Stimulated activated CD4-positive, alpha-beta T cell treated with anti-CD3 and anti-CD28 coated beads, Interleukin-12 subunit alpha, Interleukin-12 subunit beta, amount 100 ng/mL, for 24 hours (primary cell): ENCODE results near the gene BORCS5.
A peak's percentile ranks its signal among the peaks of the same experiment; 100 is the strongest.
"Not testable (repeated sequence)": the region's sequence is repeated elsewhere in the genome, so short reads cannot be mapped to it uniquely, and the experiment has no call there.

Source experiments
- DNase-seq, 2 experiments: peaks; one replicate each; pipeline ENCODE4 v3.0.0-alpha.2; 2020; ENCODE audit warnings: low read depth in 2 of 2

The BORCS5 gene

GRCh38 chr12:12460935-12461922 is 104.4 kb downstream of the BORCS5 start:
- DNase-seq = peak in 1 of 2 experiments; percentile 49

DNA sequence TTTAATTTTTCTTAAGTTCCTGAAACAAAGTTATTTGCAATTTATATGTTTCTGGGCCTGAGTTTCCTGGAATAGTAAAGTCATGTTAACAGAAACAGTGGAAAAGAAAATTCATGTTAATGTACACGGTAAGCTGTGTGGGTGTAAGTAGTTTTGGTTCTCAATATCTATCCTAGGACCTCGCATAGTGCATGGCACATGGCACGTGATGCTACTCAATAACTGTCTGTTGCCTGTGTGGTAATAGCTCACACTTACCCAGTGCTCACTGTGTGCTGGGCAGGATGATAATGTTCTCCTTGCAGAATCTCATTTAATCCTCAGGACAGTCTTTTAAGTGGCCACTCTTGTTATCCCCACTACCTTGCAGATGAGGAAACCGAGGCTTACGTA is 105.0 kb downstream of the BORCS5 start:
- no peak for DNase-seq

GRCh38 chr12:12465522-12465921 is 108.6 kb downstream of the BORCS5 start:
- DNase-seq = no peak

DNA sequence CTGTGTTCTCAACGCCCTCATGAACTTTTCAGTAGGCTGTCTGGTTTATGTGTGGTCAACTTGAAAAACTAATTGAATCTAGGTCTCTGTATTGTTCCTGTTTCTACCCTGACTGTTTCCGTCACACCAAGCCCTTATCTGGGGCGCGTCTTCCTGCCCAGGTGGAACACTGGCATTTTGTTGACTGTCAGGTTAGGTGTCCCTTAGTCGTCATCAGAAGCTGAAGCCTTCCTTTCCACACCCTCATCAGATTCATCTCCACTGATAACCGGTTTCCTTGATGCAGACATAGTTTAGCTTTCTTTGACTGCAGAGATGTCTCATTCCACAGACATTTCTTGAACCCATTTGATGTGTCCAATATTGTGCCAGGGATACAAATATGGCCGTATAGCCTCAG is 109.3 kb downstream of the BORCS5 start:
- no peak for DNase-seq

DNA sequence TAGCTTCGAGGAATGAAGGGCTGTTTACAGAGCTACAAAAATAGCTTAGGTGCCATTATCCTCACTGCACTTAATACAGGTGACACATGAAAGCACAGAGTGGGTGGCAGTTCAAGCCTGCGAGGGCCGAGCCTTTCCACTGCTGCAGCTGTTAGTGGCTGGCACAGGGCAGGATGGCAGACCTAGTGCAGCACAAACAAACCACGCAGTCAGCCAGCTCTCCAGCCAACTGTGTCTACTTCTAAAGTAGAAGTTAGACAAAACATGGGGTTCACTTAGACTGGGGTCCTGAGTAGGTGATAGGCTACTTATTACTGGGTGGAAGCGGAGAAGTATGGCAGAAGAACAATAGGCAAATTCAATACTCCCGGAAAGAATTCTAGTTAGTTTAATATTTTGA is 110.4 kb downstream of the BORCS5 start:
- no peak for DNase-seq

GRCh38 chr12:12467688-12468261 is 110.9 kb downstream of the BORCS5 start:
- no peak for DNase-seq

DNA sequence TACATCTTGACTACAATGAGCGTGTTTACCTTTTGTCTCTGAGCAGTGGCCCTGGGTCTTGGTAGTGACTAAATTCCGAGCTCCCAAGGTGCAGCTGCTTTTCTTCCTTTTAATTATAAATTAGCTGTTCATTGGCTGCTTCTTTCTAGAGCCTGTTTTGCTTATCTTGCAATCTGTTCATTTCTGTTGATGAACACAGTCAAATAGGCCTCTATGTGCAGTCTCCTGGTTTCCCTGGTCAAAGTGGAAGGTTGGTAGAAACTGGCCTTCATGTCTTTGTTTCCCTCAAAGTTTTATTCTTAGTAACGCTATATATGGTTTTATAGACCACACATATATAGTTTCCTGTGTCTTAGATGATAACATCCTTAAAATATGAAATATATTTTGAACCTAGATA is 111.7 kb downstream of the BORCS5 start:
- no peak for DNase-seq

- no peak for DNase-seq
Observed at GRCh38 chr12:12469386-12469785, 112.5 kb downstream of the BORCS5 start.

GRCh38 chr12:12470751-12471306 is 114.0 kb downstream of the BORCS5 start:
- no peak for DNase-seq

- not testable (repeated sequence) for DNase-seq
Observed at GRCh38 chr12:12471982-12472961, 115.4 kb downstream of the BORCS5 start.

DNA sequence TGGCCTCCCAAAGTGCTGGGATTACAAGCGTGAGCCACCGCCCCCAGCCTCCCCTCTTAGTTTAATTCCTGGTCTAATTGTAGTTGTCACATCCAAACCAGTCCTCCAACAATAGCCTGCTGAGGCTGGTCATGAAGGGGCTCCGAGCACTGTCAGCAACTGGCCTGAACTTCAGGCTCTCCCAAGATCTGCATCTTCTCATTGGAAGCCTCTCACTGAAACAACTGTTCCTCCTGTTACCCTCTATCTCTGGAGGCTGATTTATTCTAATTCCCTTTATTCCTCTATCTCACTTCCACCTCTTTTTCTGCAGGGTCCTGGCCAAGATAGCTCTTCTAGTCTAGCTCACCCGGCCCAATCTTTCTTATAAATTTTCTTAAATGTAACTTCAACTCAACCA is 116.3 kb downstream of the BORCS5 start:
- no peak for DNase-seq

DNA sequence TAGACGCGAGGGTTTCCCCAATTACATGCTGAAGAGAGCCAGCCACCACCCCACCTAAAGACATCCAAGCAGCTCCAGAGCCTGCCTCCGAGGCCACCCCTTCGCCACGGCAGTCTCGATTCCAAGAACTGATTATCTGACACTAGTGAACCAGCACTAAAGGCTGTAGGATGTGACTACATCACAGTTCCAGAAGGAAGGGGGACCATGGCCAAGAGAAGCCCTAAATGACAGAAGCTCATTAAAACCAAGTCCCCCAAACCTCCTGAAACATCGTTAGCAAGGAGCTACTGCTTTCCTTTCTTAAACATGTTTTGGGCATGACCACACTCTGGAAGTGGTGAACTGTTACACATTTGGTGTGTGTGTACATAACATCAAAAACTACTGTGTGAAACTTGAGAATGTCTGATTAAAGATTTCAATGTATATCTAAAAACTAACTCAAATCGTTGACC is 117.6 kb downstream of the BORCS5 start:
- DNase-seq = no peak

GRCh38 chr12:12474931-12475795 is 118.3 kb downstream of the BORCS5 start:
- peak in 1 of 2 experiments; percentile 43 for DNase-seq

DNA sequence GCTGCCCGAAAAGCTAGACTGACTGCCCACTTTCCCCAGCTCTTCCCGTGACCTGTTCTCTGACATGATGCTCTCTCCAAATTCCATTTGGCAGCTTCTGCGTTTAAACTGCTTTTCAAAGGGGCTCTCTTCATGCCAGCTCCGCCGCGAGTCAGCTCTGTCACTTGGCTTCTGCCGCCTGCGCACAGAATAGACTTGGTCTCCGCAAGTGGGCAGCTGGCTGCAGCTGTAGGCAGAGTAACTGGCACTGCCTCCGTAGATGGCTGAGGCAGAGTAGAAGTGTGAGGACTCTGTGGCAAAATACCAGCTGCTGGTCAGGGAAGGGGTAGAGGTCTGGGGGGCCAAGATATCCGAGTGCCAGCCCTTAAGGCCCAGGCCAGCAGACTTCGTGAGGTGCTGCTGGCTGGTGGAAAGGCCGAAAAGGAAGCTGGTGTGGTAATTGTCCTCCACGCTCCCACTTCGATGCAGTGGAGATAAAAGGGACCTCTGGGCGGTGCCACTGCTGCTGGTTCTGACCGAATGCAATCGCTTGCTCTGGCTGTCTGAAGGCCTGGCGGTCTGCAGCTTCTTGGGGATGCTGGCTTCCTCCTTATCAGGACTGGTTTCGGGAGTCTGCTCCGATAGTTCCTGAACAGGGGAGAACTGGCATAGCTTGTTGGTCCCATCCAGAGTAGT is 120.1 kb downstream of the BORCS5 start:
- DNase-seq = no peak

DNA sequence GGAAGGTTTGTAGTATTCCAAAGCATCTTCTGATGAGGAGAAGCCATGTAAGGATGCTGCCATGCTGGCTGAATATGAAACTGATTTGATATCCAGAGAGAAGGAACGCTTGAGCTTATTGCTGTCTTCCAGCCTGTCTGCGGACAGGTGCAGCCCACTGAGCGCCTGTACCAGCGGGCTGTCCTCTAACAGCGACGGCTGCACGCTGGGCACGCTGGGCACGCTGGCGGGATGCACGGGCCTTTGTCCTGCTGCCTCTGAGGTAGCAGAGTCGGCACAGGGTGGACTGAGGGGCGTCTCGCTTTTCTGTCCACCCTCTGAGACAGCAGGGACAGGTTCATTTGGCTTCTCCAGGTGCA is 120.6 kb downstream of the BORCS5 start:
- no peak for DNase-seq

- no peak for DNase-seq
Observed at GRCh38 chr12:12480074-12480473, 123.2 kb downstream of the BORCS5 start.

DNA sequence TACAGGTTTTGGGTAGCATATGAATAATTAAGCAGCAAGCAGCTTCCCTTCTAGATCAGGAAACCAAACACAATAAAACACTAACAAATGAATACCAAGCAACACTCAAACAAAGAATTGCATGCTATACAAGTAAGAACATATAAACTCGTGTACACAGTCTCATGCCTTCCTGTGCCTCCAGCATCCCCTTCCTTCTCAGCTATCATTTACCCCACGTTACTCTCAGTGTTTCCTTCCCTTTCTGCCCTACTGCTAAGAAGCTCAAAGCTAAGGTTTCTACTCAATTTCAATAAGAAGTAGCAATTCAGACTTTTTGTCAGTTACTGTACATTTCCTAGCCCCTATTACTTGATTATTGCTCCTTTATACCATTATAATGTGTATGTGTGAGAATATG is 124.8 kb downstream of the BORCS5 start:
- DNase-seq = no peak

- DNase-seq = no peak
Observed at GRCh38 chr12:12482150-12482761, 125.4 kb downstream of the BORCS5 start.

- no peak for DNase-seq
Observed at GRCh38 chr12:12482959-12483358, 126.1 kb downstream of the BORCS5 start.

DNA sequence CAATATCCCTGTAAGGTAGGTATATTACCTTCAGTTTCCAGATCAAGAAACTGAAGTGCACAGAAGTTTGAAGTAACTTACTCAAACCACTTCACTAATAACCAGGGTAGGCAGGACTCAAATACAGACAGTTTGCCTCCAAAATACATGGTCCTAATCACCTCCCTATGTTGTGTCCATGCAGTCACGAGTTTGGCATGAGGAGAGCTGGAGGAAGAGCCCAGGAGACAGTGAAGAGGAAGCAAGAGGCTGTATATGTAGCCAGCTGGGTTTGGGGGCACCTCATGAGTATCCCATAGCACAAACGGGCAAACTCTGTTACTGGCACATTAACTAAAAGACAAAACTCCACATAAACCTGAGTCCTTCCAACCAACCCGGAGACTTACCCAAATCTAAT is 126.6 kb downstream of the BORCS5 start:
- DNase-seq = no peak
